H9 (cell line): Measurements from ENCODE around the gene TMEM106A. TPM values are rescaled to one million over a fixed set of nuclear protein-coding genes. Genes with fewer than 3 reads are reported as not detected.
A peak's percentile ranks its signal among the peaks of the same experiment; 100 is the strongest.

Experiments
- DNase-seq: peaks from one replicate; pipeline ENCODE4 v3.0.0-alpha.2; 2017
- H2AFZ ChIP-seq: one replicate; pipeline ENCODE4 v1.6.1; 2013; ENCODE audit warnings: mild to moderate bottlenecking, low read length, control low read depth, moderate library complexity
- H2AK5ac ChIP-seq: 2 replicates; pipeline ENCODE4 v1.6.1; 2013; ENCODE audit warnings: low read length, control low read depth, mixed read lengths; ENCODE audit not compliant: insufficient read length
- H2BK120ac ChIP-seq: one replicate; pipeline ENCODE4 v1.6.1; 2013; ENCODE audit warnings: low read depth, mild to moderate bottlenecking, low read length, control low read depth, inconsistent platforms; ENCODE audit not compliant: poor library complexity, severe bottlenecking
- H2BK12ac ChIP-seq: 2 replicates; pipeline ENCODE4 v1.6.1; 2013; ENCODE audit warnings: low read length, control low read depth, mixed read lengths, low read depth; ENCODE audit not compliant: insufficient read length
- H2BK15ac ChIP-seq: 2 replicates; pipeline ENCODE4 v1.6.1; 2013; ENCODE audit warnings: low read depth, low read length, control low read depth
- H2BK20ac ChIP-seq: one replicate; pipeline ENCODE4 v1.6.1; 2013; ENCODE audit warnings: low read depth, mild to moderate bottlenecking, low read length, control low read depth, inconsistent platforms; ENCODE audit not compliant: poor library complexity, severe bottlenecking
- H2BK5ac ChIP-seq: 2 replicates; pipeline ENCODE4 v1.6.1; 2013; ENCODE audit warnings: low read length, control low read depth, mixed read lengths; ENCODE audit not compliant: insufficient read length
- H3K14ac ChIP-seq: 2 replicates; pipeline ENCODE4 v1.6.1; 2013; ENCODE audit warnings: low read length, control low read depth; ENCODE audit not compliant: insufficient read depth
- H3K18ac ChIP-seq: 2 replicates; pipeline ENCODE4 v1.6.1; 2013; ENCODE audit warnings: low read depth, mild to moderate bottlenecking, mixed read lengths, low read length, control low read depth; ENCODE audit not compliant: insufficient read length
- H3K23ac ChIP-seq: 2 replicates; pipeline ENCODE4 v1.6.1; 2013; ENCODE audit warnings: low read length, control low read depth, mixed read lengths, low read depth; ENCODE audit not compliant: insufficient read length
- H3K23me2 ChIP-seq: 2 replicates; pipeline ENCODE4 v1.6.1; 2013; ENCODE audit warnings: low read depth, mild to moderate bottlenecking, mixed read lengths, low read length, control low read depth; ENCODE audit not compliant: insufficient read length, poor library complexity, severe bottlenecking
- H3K27ac ChIP-seq: 2 replicates; pipeline ENCODE4 v1.5.1; 2013; ENCODE audit warnings: low read length, control low read depth, mixed read lengths, low read depth; ENCODE audit not compliant: insufficient read length
- H3K27me3 ChIP-seq: 2 replicates; pipeline ENCODE4 v1.6.1; 2013; ENCODE audit warnings: low read length, control low read depth, inconsistent platforms; ENCODE audit not compliant: insufficient read depth
- H3K4ac ChIP-seq: 2 replicates; pipeline ENCODE4 v1.6.1; 2013; ENCODE audit warnings: low read depth, mild to moderate bottlenecking, control low read depth, inconsistent platforms, low read length, moderate library complexity
- H3K4me1 ChIP-seq: 2 replicates; pipeline ENCODE4 v1.6.1; 2013; ENCODE audit warnings: low read length, control low read depth, inconsistent platforms; ENCODE audit not compliant: insufficient read depth
- H3K4me2 ChIP-seq: 2 replicates; pipeline ENCODE4 v1.6.1; 2013; ENCODE audit warnings: low read length, control low read depth, mixed read lengths; ENCODE audit not compliant: insufficient read length, insufficient read depth
- H3K56ac ChIP-seq: 2 replicates; pipeline ENCODE4 v1.6.1; 2013; ENCODE audit warnings: low read depth, mild to moderate bottlenecking, mixed read lengths, low read length, control low read depth; ENCODE audit not compliant: insufficient read length
- H3K79me1 ChIP-seq: 2 replicates; pipeline ENCODE4 v1.6.1; 2013; ENCODE audit warnings: low read depth, mild to moderate bottlenecking, moderate library complexity, low read length, control low read depth, inconsistent platforms; ENCODE audit not compliant: insufficient read depth, poor library complexity, severe bottlenecking
- H3K79me2 ChIP-seq: 2 replicates; pipeline ENCODE4 v1.6.1; 2013; ENCODE audit warnings: low read length, control low read depth, inconsistent platforms; ENCODE audit not compliant: insufficient read depth
- H3K9ac ChIP-seq: 2 replicates; pipeline ENCODE4 v1.6.1; 2013; ENCODE audit warnings: low read length, control low read depth, mixed read lengths; ENCODE audit not compliant: insufficient read length; ENCODE audit errors: extremely low read depth
- H3K9me3 ChIP-seq: one replicate; pipeline ENCODE4 v1.6.1; 2013; ENCODE audit warnings: low read depth, low read length, inconsistent platforms; ENCODE audit not compliant: control insufficient read depth
- H3T11ph ChIP-seq: one replicate; pipeline ENCODE4 v1.6.1; 2013; ENCODE audit warnings: mild to moderate bottlenecking, low read length, control low read depth, inconsistent platforms
- H4K20me1 ChIP-seq: one replicate; pipeline ENCODE4 v1.6.1; 2013; ENCODE audit not compliant: control insufficient read depth, insufficient read length, insufficient read depth
- H4K5ac ChIP-seq: 2 replicates; pipeline ENCODE4 v1.6.1; 2013; ENCODE audit warnings: low read depth, mild to moderate bottlenecking, mixed read lengths, low read length, control low read depth; ENCODE audit not compliant: insufficient read length
- H4K8ac ChIP-seq: replicated peaks from 2 replicates; pipeline ENCODE4 v1.6.1; 2013; ENCODE audit warnings: low read length, control low read depth, mixed read lengths, low read depth; ENCODE audit not compliant: insufficient read length
- H4K91ac ChIP-seq: 2 replicates; pipeline ENCODE4 v1.6.1; 2013; ENCODE audit warnings: low read depth, mild to moderate bottlenecking, moderate library complexity, mixed read lengths, low read length, control low read depth; ENCODE audit not compliant: insufficient read length
- H3K27ac Mint-ChIP-seq, 3 experiments: 2 replicates in 2 of 3; 3 replicates in 1 of 3; pipeline ENCODE4 v1.8.0; 2020 to 2021; ENCODE audit warnings: mixed read lengths in 3 of 3, mild to moderate bottlenecking in 1 of 3, moderate library complexity in 1 of 3
- H3K27me3 Mint-ChIP-seq: 2 replicates; pipeline ENCODE4 v1.8.0; 2021; ENCODE audit warnings: low read depth, mild to moderate bottlenecking, moderate library complexity, mixed read lengths
- H3K36me3 Mint-ChIP-seq, 3 experiments: 2 replicates in 2 of 3; 3 replicates in 1 of 3; pipeline ENCODE4 v1.8.0; 2020 to 2021; ENCODE audit warnings: low read depth in 3 of 3, mixed read lengths in 3 of 3; ENCODE audit not compliant: insufficient read depth in 1 of 3
- H3K4me1 Mint-ChIP-seq, 2 experiments: 2 replicates each; pipeline ENCODE4 v1.8.0; 2020; ENCODE audit warnings: mixed read lengths in 2 of 2
- H3K4me3 Mint-ChIP-seq, 2 experiments: 2 replicates in 1 of 2; 3 replicates in 1 of 2; pipeline ENCODE4 v1.8.0; 2020 to 2021; ENCODE audit warnings: mild to moderate bottlenecking in 2 of 2, mixed read lengths in 2 of 2, moderate library complexity in 1 of 2
- H3K9me3 Mint-ChIP-seq, 2 experiments: 2 replicates in 1 of 2; 3 replicates in 1 of 2; pipeline ENCODE4 v1.8.0; 2020; ENCODE audit warnings: mild to moderate bottlenecking in 2 of 2, mixed read lengths in 2 of 2, moderate library complexity in 1 of 2
- CTCF ChIP-seq: fragments of 200-600 bp; sonication (generic); conservative IDR thresholded peaks from 3 replicates; pipeline ENCODE4 v1.8.0; 2021; ENCODE audit warnings: antibody characterized with exemption, mild to moderate bottlenecking
- WGBS: extraction: QIAGEN DNeasy Blood & Tissue Kit; methylation state at CpG from one replicate; pipeline ENCODE4 v1.1.7; 2013; ENCODE audit warnings: missing lambda C conversion rate, low lambda C conversion rate, mixed read lengths; ENCODE audit not compliant: insufficient read length; ENCODE audit errors: extremely low coverage; 5-methylcytosine and 5-hydroxymethylcytosine counted together
- total RNA-seq: library from RNA; stranded (reverse); gene quantifications from 2 replicates; pipeline ENCODE4 v1.2.1, GENCODE V29; 2021

Gene TMEM106A
- total RNA-seq, 1 experiment from 2014 or later, result 3.7 TPM

- Histone ChIP-seq H2BK12ac (no peak overlapping the region), H2BK120ac (no peak overlapping the region), H3K9ac (no peak overlapping the region), H3K9me3 (no peaks in the 10 kb centered on the region), H2BK15ac (no peak overlapping the region), H2AK5ac (no peak overlapping the region), H4K91ac (no peak overlapping the region), H3K18ac (no peak overlapping the region), H3K23me2 (peaks cover 7% of the 10 kb centered on the region), H3K23ac (no peak overlapping the region), H4K5ac (no peak overlapping the region), H3K79me2 (no peaks in the 10 kb centered on the region), H3K27ac (no peak overlapping the region), H3K4me1 (no peaks in the 10 kb centered on the region), H3T11ph (no peak overlapping the region), H2BK5ac (no peak overlapping the region), H3K56ac (no peak overlapping the region), H3K4ac (no peak overlapping the region), H3K4me2 (no peak overlapping the region), H2BK20ac (no peak overlapping the region), H4K20me1 (no peaks in the 10 kb centered on the region), H3K79me1 (peaks cover 5% of the 10 kb centered on the region), H4K8ac (no peak overlapping the region), H3K27me3 (no peaks in the 10 kb centered on the region), H2AFZ (no peak overlapping the region), H3K14ac (no peak overlapping the region)
- Mint-ChIP-seq H3K27me3 (no peaks in the 10 kb centered on the region), H3K27ac (peak overlapping the region in 1 of 3 experiments; percentile 15; a peak in 1 of 7 replicates), H3K4me3 (no peak overlapping the region), H3K36me3 (peaks cover 3 to 19% (median 17%) of the 10 kb centered on the region in 3 experiments; a peak in 5 of 7 replicates), H3K4me1 (peaks cover 8 to 10% of the 10 kb centered on the region in 2 experiments), H3K9me3 (no peaks in the 10 kb centered on the region)
- no peak for DNase-seq
- no CpG with 5 or more reads among the region's 4 CpGs for WGBS
- no peak for TF ChIP-seq CTCF
These were observed 36.2 kb upstream of the TMEM106A start for GRCh38 chr17:43175213-43176118.
